IPS-NIHi7 (cell line): Measurements from ENCODE around the gene ATP5PD.
A peak's percentile ranks its signal among the peaks of the same experiment; 100 is the strongest.
"Not testable (repeated sequence)": the region's sequence is repeated elsewhere in the genome, so short reads cannot be mapped to it uniquely, and the experiment has no call there.

Experiments
- DNase-seq: peaks from one replicate; pipeline ENCODE4 v3.0.0; 2012; ENCODE audit warnings: mixed read lengths; ENCODE audit errors: extremely low spot score

ATP5PD gene

DNA sequence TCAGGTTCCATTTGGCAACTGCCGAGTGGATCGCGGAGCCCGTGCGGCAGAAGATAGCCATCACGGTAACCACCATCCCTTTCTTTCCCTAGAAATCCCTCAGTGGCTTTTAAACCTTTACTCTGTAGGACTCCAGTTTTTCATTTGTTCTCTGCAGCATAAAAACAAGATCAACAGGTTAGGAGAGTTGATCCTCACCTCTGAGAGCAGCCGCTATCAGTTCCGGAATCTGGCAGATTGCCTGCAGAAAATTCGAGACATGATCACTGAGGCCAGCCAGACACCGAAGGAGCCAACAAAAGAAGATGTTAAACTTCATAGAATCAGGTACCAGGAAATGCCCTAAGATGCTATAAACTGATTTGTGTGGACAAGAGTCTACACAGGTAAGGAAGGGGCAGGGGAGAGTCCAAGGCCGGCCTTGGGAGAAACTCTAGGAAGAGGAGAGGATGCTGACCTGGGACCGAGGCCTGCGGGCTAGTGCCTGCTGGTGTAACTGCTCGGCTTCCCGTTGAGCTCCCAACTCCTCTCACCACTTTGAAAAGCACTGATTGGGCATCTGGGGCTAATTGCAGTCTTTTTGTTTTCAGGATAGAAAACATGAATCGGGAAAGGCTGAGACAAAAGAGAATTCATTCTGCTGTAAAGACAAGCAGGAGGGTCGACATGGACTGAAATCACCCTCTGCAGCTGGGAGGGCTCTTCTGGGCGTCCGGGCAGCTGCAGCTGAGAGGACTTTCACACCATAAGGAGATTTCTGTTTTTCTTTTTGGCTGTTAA is 26.2 kb downstream of the ATP5PD start:
- DNase-seq: no peak

- no peak for DNase-seq
These were observed 27.1 kb downstream of the ATP5PD start for GRCh38 chr17:75019710-75020109.

DNA sequence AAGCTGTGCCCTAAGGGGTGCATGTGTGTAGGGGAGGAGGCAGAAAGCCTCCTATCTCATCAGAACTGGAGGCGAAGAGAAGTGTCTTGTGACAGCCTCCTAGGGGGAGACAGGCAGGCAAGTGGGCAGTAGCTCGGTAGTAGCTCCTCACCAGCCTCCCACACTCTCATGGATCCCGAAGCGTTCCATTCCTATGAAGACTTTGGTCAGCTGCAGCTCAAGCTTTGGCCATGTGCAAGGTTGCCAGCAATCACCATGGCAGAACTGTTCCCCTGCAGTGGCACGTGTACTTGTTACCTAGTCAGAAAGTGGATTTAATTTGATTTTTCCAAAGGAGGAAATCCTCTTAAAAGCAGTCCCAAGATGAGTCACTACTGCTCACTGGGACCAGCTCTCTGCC is 27.6 kb downstream of the ATP5PD start:
- no peak for DNase-seq

GRCh38 chr17:75013092-75013559 is 33.6 kb downstream of the ATP5PD start:
- no peak for DNase-seq

- DNase-seq: peak; percentile 95
These were observed 34.2 kb downstream of the ATP5PD start, which contains the start of gene MRPL58 for GRCh38 chr17:75012346-75013091. Gene MRPL58 (plus strand): TSS chr17:75012670. CDS start chr17:75012687, 17 bp downstream.

- DNase-seq: no peak
These were observed 34.7 kb downstream of the ATP5PD start for GRCh38 chr17:75012096-75012345.

DNA sequence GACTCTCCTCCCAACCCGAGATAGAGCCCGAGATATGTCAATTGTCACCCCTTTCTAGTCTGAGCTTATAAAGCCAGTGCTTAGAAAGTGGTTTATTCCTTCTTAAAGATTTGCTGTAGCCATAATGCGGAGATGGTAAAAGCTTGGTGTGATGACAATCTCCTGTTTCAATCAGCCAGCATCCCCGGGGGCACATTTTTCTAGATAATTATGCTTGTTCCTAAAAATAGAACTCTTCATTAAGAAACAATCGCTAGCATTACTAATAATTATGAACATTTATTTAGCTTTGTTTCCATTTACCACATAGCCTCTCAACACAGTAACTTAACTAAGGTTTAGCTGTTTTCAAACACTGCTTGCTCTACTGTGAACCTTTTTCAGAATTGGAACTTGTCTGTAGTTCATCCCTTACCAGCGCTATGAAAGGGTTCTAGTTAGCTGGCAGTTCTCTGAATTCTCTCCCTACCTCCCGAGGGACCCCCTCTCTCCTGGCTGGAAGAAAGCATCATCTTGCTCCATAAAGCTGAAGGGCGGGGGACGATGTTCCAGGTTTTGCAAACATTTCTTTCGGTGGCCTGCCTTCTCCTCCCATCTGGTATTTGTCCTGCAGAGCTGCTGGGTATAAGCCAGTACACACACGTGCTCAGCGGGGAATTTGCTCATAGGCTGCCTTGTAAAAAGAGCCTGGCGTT is 35.2 kb downstream of the ATP5PD start:
- no peak for DNase-seq

GRCh38 chr17:75010683-75011400 is 35.9 kb downstream of the ATP5PD start:
- DNase-seq: peak; percentile 37

DNA sequence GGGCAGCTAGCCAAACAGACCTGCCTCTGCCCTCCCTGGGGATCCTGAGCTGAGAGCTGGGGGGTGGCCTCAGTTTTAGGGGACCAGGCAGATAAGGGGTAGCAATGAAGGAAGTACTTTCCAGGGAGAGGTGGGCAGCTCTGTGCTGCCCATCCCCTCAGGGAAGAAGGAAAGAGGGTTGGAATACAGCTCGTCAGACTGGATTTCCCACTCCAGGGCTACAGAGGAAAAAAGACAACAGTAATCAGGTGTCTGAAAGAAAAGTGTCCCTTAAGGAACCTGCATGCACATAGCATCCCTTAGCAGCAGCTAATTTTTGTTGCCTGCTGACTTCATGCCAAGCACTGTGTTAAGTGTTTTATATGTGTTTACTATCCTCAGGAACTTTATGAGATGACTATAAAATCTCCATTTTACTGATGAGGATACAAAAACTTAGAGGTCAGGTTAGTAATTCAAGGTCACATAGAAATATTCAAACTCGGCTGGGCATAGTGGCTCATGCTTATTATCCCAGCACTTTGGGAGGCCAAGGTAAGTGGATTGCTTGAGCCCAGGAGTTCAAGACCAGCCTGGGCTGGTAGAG is 37.5 kb downstream of the ATP5PD start:
- DNase-seq: no peak

DNA sequence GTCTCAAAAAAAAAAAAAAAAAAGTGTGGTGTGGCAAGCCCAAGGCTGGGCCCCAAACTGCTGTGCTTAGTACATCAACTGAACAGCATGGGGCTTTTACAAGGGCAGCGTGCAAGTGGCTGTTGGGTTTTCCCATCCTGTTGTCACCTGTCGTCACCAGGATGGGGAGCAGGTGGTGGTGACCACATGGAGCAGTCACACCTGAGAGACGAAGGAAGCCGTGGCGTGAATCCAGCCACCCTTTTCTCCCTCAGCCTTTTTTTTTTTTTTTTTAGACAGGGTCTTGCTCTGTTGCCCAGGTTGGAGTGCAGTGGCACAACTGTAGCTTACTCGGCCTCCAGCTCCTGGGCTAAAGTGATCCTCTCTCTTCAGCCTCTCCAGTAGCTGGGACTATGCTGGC is 38.4 kb downstream of the ATP5PD start:
- DNase-seq: no peak

GRCh38 chr17:75006653-75007052 is 40.1 kb downstream of the ATP5PD start:
- no peak for DNase-seq

DNA sequence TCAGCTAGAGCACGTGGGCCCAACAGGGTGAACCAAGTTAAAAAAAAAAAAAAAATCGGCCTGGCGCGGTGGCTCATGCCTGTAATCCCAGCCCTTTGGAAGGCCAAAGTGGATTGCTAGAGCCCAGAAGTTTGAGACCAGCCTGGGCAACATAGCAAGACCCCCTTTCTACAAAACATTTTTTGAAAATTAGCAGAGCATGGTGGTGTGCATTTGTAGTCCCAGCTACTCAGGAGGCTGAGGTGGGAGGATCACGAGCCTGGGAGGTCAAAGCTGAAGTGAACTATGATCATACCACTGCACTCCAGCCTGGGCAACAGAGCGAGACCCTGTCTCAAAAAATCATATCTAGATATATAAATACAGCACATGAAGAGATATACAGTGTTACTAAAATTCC is 40.7 kb downstream of the ATP5PD start:
- DNase-seq: not testable (repeated sequence)

DNA sequence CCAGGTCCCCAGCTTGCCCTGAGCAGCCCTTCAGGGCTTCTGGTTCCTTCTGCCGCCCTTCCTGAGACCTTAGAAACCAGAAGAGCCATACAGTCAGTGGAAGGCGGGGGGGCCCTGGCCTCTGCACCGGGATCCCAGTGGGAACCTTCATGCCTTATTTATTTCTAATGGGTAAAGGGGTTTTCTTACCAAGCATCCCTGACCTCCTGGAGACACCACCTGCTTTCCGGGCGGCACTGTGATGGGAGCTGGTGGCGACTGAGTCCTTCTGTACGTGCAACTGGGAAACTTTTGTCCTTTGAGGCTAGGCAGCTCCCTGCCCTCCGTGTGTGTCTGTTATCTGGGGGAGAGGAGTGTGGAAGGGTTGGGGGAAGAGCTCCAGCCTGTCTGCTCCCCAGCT is 41.5 kb downstream of the ATP5PD start:
- no peak for DNase-seq

DNA sequence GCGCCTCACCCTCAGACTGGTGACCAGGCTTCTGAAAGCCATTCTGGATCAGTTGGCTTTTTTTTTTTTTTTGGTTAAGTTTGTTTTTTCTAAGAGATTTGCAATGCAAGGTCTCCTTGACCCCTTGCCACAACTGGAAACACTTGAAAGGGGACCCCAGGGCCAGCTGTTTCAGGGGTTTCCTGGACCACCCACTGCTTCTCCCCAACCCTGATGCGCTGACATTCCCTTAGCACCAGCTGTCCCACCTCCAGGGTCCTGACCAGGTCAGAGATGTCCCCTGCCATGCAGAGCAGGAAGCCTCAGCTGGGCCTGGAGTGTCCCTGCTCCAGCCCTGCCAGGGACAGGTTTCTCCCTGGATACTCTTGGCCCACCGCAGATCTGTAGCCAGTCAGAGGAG is 42.4 kb downstream of the ATP5PD start:
- DNase-seq: no peak

- no peak for DNase-seq
These were observed 42.8 kb downstream of the ATP5PD start for GRCh38 chr17:75003957-75004355.

DNA sequence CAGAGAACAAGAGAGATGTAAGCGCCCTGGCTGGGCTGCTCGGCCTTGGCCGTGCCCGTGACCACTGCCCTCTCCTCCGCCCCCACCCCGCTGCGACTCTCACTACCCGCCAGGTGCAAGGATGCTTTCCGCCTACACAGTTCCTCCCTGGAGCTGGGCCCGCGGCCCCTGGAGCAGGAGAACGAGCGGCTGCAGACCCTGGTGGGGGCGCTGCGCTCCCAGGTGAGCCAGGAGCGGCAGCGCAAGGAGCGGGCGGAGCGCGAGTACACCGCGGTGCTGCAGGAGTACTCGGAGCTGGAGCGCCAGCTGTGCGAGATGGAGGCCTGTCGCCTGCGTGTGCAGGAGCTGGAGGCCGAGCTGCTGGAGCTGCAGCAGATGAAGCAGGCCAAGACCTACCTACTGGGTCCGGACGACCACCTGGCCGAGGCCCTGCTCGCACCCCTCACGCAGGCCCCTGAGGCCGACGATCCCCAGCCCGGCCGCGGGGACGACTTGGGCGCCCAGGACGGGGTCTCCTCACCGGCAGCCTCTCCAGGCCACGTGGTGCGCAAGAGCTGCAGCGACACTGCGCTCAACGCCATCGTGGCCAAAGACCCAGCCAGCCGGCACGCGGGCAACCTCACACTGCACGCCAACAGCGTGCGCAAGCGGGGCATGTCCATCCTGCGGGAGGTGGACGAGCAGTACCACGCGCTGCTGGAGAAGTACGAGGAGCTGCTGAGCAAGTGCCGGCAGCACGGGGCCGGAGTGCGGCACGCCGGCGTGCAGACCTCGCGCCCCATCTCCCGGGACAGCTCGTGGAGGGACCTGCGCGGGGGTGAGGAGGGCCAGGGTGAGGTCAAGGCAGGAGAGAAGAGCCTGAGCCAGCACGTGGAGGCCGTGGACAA is 43.5 kb downstream of the ATP5PD start:
- DNase-seq: peak; percentile 47

DNA sequence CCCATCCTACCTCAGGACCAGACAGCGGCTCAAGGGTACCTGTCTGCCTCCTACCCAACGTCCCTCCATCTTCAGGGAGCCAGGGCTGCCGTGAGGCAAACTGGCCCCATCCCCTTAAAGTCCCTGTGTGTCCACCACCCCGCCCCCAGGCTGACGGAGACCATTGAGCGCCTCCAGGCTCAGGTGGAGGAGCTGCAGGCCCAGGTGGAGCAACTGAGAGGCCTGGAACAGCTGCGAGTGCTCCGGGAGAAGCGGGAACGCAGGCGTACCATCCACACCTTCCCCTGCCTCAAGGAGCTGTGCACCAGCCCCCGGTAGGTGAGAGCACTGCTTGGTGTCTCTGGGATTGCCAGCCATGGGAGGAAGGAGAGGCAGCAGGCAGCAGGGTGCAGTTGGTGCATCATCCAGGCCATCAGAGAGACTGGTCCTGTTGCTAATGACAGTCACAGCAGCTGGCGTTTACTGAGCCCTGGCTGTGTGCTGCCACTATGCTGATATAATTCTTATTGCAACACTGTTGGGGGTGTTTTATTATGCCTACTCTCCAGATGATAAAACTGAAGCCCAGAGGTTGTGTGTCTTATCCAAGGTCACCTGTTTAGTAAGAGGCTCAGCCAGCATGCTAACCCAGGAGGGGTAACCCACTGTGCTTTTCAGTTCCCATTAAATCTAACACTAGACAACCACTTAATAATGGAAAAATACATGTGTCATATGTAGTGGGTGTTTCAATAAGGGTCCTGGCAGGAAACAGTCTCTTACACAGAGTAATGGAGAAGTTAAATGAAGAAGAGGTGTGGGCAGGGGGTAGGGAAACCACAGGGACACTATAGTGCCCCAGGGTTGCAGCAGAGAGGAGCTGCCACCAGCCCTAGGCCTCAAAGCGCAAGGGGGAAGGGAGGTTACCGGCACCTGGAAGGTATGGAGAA is 44.6 kb downstream of the ATP5PD start:
- DNase-seq: no peak

DNA sequence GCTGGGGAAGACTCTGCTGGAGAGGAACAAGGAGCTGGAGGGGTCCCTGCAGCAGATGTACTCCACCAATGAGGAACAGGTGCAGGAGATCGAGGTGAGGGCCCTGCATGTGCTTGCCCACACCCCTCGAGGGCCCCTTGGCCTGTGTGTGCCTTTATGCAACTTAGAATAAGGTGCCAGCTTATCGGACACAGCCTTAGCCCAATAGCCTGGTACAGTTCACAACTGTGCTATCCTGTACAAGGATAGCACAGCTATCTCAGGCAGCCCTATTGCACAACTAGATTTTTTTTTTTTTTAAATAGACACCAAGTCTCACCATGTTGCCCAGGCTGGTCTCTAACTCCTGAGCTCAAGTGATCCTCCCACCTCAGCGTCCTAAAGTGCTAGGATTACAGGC is 47.2 kb downstream of the ATP5PD start:
- no peak for DNase-seq

- DNase-seq: no peak
These were observed 48.0 kb downstream of the ATP5PD start for GRCh38 chr17:74998783-74999182.

GRCh38 chr17:74995847-74996246 is 50.9 kb downstream of the ATP5PD start:
- DNase-seq: no peak
